GM23248 (cell line): Measurements from ENCODE around the gene ANKUB1.

Experiments
- EZH2 ChIP-seq: fragments of 200-600 bp; sonication (generic); IDR thresholded peaks from 2 replicates; pipeline ENCODE4 v1.6.1; 2018; ENCODE audit warnings: antibody characterized with exemption, mild to moderate bottlenecking; ENCODE audit not compliant: insufficient read depth, poor library complexity, severe bottlenecking
- EZH2phosphoT487 ChIP-seq: fragments of 200-600 bp; sonication (generic); IDR thresholded peaks from 2 replicates; pipeline ENCODE4 v1.6.1; 2018; ENCODE audit warnings: antibody characterized with exemption, moderate library complexity, mild to moderate bottlenecking, low read depth; ENCODE audit not compliant: insufficient read depth

- TF ChIP-seq EZH2phosphoT487 (no peak), EZH2 (no peak)
Observed at GRCh38 chr3:149820183-149820582, 27.8 kb upstream of the ANKUB1 start.
